ENCODE measurements around the gene NANOS3.
"Not testable (repeated sequence)": the region's sequence is repeated elsewhere in the genome, so short reads cannot be mapped to it uniquely, and the experiment has no call there.

The NANOS3 gene

GRCh38 chr19:13843104-13843921, 33.6 kb upstream of the NANOS3 start:
- DNase-seq: peak; percentile 64

GRCh38 chr19:13844130-13844631, 32.8 kb upstream of the NANOS3 start:
- no peak for DNase-seq

GRCh38 chr19:13846557-13847406, 30.2 kb upstream of the NANOS3 start:
- peak; percentile 81 for DNase-seq

GRCh38 chr19:13847407-13848339, 29.3 kb upstream of the NANOS3 start:
- peak; percentile 89 for DNase-seq

GRCh38 chr19:13848340-13848677, 28.6 kb upstream of the NANOS3 start:
- DNase-seq: no peak

- no peak for DNase-seq
These were observed 27.9 kb upstream of the NANOS3 start for GRCh38 chr19:13848798-13849676.

GRCh38 chr19:13849991-13850909, 26.7 kb upstream of the NANOS3 start:
- DNase-seq: no peak

- DNase-seq: no peak
These were observed 25.8 kb upstream of the NANOS3 start for GRCh38 chr19:13850910-13851733.

GRCh38 chr19:13851734-13852114, 25.2 kb upstream of the NANOS3 start:
- not testable (repeated sequence) for DNase-seq

- not testable (repeated sequence) for DNase-seq
These were observed 24.7 kb upstream of the NANOS3 start for GRCh38 chr19:13852171-13852707.

- no peak for DNase-seq
These were observed 20.4 kb upstream of the NANOS3 start for GRCh38 chr19:13856497-13856896.

- no peak for DNase-seq
These were observed 17.5 kb upstream of the NANOS3 start for GRCh38 chr19:13859361-13859880.

- no peak for DNase-seq
These were observed 16.1 kb upstream of the NANOS3 start for GRCh38 chr19:13860679-13861391.

GRCh38 chr19:13861392-13861713, 15.6 kb upstream of the NANOS3 start:
- no peak for DNase-seq

- DNase-seq: peak; percentile 63
These were observed 15.0 kb upstream of the NANOS3 start for GRCh38 chr19:13861714-13862531.

- no peak for DNase-seq
These were observed 12.8 kb upstream of the NANOS3 start for GRCh38 chr19:13864046-13864666.
